OCI-LY1 (cell line): Measurements from ENCODE around the gene KRT75.

Experiments
- H2AFZ ChIP-seq: fragments of 200-600 bp; sonication (generic), shearing (Covaris generic); 2 replicates; pipeline ENCODE4 v1.6.0; 2014; ENCODE audit warnings: antibody characterized with exemption, mild to moderate bottlenecking, low read length
- H3F3A ChIP-seq: fragments of 200-600 bp; sonication (generic), shearing (Covaris generic); 2 replicates; pipeline ENCODE4 v1.6.0; 2014; ENCODE audit warnings: mild to moderate bottlenecking, antibody characterized with exemption, low read length, moderate library complexity; ENCODE audit not compliant: insufficient read depth
- H3K27ac ChIP-seq: fragments of 200-600 bp; sonication (generic); 2 replicates; pipeline ENCODE4 v1.5.1; 2014; ENCODE audit warnings: low read length, mixed run types, mild to moderate bottlenecking, low read depth; ENCODE audit not compliant: poor library complexity, severe bottlenecking
- H3K27me3 ChIP-seq: fragments of 200-600 bp; sonication (generic); 2 replicates; pipeline ENCODE4 v1.6.0; 2014; ENCODE audit warnings: antibody characterized with exemption, mild to moderate bottlenecking, low read length, moderate library complexity; ENCODE audit not compliant: insufficient read depth
- H3K36me3 ChIP-seq: fragments of 200-600 bp; sonication (generic); 2 replicates; pipeline ENCODE4 v1.6.1; 2014; ENCODE audit warnings: mild to moderate bottlenecking, antibody characterized with exemption, low read length, moderate library complexity, mixed read lengths; ENCODE audit not compliant: insufficient read depth
- H3K4me1 ChIP-seq: fragments of 200-600 bp; sonication (generic); 2 replicates; pipeline ENCODE4 v1.5.1; 2014; ENCODE audit warnings: mild to moderate bottlenecking, low read length, moderate library complexity; ENCODE audit not compliant: insufficient read depth, severe bottlenecking
- H3K4me2 ChIP-seq: fragments of 200-600 bp; sonication (generic), shearing (Covaris generic); 2 replicates; pipeline ENCODE4 v1.6.1; 2014; ENCODE audit warnings: low read length
- H3K4me3 ChIP-seq: fragments of 200-600 bp; sonication (generic); 2 replicates; pipeline ENCODE4 v1.5.1; 2014; ENCODE audit warnings: low read length, low read depth, mild to moderate bottlenecking, mixed read lengths; ENCODE audit not compliant: poor library complexity, severe bottlenecking
- H3K79me2 ChIP-seq: fragments of 200-600 bp; shearing (Covaris generic); 2 replicates; pipeline ENCODE4 v1.6.1; 2016; ENCODE audit warnings: mixed run types, low read length, mixed read lengths; ENCODE audit not compliant: insufficient read depth
- H3K9ac ChIP-seq: fragments of 200-600 bp; sonication (generic), shearing (Covaris generic); 2 replicates; pipeline ENCODE4 v1.6.1; 2014; ENCODE audit warnings: mild to moderate bottlenecking, low read length, mixed read lengths
- H3K9me2 ChIP-seq: fragments of 200-600 bp; sonication (generic), shearing (Covaris generic); 2 replicates; pipeline ENCODE4 v1.6.1; 2014; ENCODE audit warnings: low read depth, mild to moderate bottlenecking, low read length, mixed read lengths
- H3K9me3 ChIP-seq: fragments of 200-600 bp; shearing (Covaris generic); 2 replicates; pipeline ENCODE4 v1.6.1; 2014; ENCODE audit warnings: low read length, mixed read lengths
- H4K20me1 ChIP-seq: fragments of 200-600 bp; sonication (generic), shearing (Covaris generic); 2 replicates; pipeline ENCODE4 v1.6.0; 2016; ENCODE audit warnings: mild to moderate bottlenecking, low read length; ENCODE audit not compliant: insufficient read depth
- CTCF ChIP-seq: fragments of 200-600 bp; sonication (generic), shearing (Covaris generic); IDR thresholded peaks from 2 replicates; pipeline ENCODE4 v1.5.1; 2017; ENCODE audit warnings: mild to moderate bottlenecking, antibody characterized with exemption, low read length, moderate library complexity, mixed read lengths
- EZH2 ChIP-seq: fragments of 200-600 bp; sonication (generic), shearing (Covaris generic); IDR thresholded peaks from 2 replicates; pipeline ENCODE4 v1.8.0; 2017; ENCODE audit warnings: borderline replicate concordance, mixed run types, mild to moderate bottlenecking, antibody characterized with exemption, low read length, moderate library complexity, mixed read lengths

The KRT75 gene

GRCh38 chr12:52419656-52420055 lies 14.5 kb downstream of the KRT75 start:
- TF ChIP-seq CTCF (no peak), EZH2 (no peak)
- Histone ChIP-seq H3K4me1 (no peaks in the 10 kb centered on the region), H3K9me2 (no peaks in the 10 kb centered on the region), H4K20me1 (no peaks in the 10 kb centered on the region), H3K79me2 (no peaks in the 10 kb centered on the region), H3K9me3 (no peaks in the 10 kb centered on the region), H3K4me2 (no peak overlapping the region), H2AFZ (no peak overlapping the region), H3F3A (no peaks in the 10 kb centered on the region), H3K27me3 (no peaks in the 10 kb centered on the region; the same call in none of the 2 replicates), H3K36me3 (no peaks in the 10 kb centered on the region), H3K9ac (no peak overlapping the region), H3K27ac (no peak overlapping the region), H3K4me3 (no peak overlapping the region)

- Histone ChIP-seq H2AFZ (no peak overlapping the region), H3K36me3 (no peaks in the 10 kb centered on the region), H3F3A (no peaks in the 10 kb centered on the region), H3K4me3 (no peak overlapping the region), H3K9me3 (no peaks in the 10 kb centered on the region), H4K20me1 (no peaks in the 10 kb centered on the region), H3K4me2 (no peak overlapping the region), H3K27me3 (no peaks in the 10 kb centered on the region; the same call in none of the 2 replicates), H3K4me1 (no peaks in the 10 kb centered on the region), H3K9ac (no peak overlapping the region), H3K9me2 (no peaks in the 10 kb centered on the region), H3K27ac (no peak overlapping the region), H3K79me2 (no peaks in the 10 kb centered on the region)
- TF ChIP-seq CTCF (no peak), EZH2 (no peak)
Measured at GRCh38 chr12:52418576-52419110, 15.5 kb downstream of the KRT75 start.

- Histone ChIP-seq H3K27ac (no peak overlapping the region), H3K36me3 (no peaks in the 10 kb centered on the region), H3K9ac (no peak overlapping the region), H3K4me1 (no peaks in the 10 kb centered on the region), H3K4me3 (no peak overlapping the region), H4K20me1 (no peaks in the 10 kb centered on the region), H3K27me3 (no peaks in the 10 kb centered on the region; the same call in none of the 2 replicates), H3K4me2 (no peak overlapping the region), H3K9me2 (no peaks in the 10 kb centered on the region), H3K79me2 (no peaks in the 10 kb centered on the region), H3F3A (no peaks in the 10 kb centered on the region), H2AFZ (no peak overlapping the region), H3K9me3 (no peaks in the 10 kb centered on the region)
- TF ChIP-seq CTCF (no peak), EZH2 (no peak)
Measured at GRCh38 chr12:52417740-52418139, 16.4 kb downstream of the KRT75 start.
